ENCODE results near the gene MYMX. TPM values are rescaled to one million over a fixed set of nuclear protein-coding genes. Genes with fewer than 3 reads are reported as not detected.

Gene MYMX
- polyA plus RNA-seq, 1 donor from 2014 or later = not detected

DNA sequence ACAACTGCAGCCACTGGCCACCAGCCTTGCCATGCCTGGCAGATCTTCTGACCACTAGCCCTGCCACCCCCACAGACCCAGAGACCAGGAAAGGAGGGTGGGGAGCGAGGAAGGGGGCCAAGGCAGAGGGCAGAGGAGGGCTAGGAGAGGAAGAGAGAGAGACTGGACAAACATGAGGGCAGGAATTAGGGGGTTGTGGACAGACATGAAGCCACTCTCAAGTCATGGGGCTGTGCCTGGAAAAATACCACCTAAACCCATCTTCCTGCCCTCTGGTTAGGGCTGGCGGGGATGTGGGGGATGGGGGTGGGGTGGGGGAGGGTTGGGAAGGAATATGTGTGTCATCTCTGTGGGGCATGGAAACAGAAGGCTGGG, 5.2 kb downstream of the MYMX start:
- Histone ChIP-seq H3K4me3 (ENCODE audit: low read length) (no peak overlapping the region), H3K36me3 (ENCODE audit: insufficient read depth, low read length) (no peaks in the 10 kb centered on the region), H2AFZ (ENCODE audit: low read depth, low read length) (no peak overlapping the region), H3K9ac (ENCODE audit: low read length) (no peak overlapping the region), H3K4me2 (ENCODE audit: low read length) (no peak overlapping the region), H3F3A (ENCODE audit: insufficient read depth, low read length, poor library complexity, severe bottlenecking) (no peaks in the 10 kb centered on the region), H3K27ac (ENCODE audit: low read length) (no peak overlapping the region), H3K9me3 (ENCODE audit: low read length) (no peaks in the 10 kb centered on the region), H3K27me3 (ENCODE audit: insufficient read depth, low read depth, low read length) (peaks cover 4% of the 10 kb centered on the region), H3K9me2 (ENCODE audit: insufficient read depth, low read length) (no peaks in the 10 kb centered on the region), H4K20me1 (ENCODE audit: insufficient read depth) (no peaks in the 10 kb centered on the region), H3K79me2 (replicated peaks; ENCODE audit: insufficient read depth, low read length) (peaks cover 3% of the 10 kb centered on the region)
- TF ChIP-seq EZH2 (IDR thresholded peaks at IDR 0.05; ENCODE audit: borderline replicate concordance, insufficient read depth, low read length, poor library complexity, severe bottlenecking) (no peak), RAD21 (conservative IDR thresholded peaks at IDR 0.05) (no peak)

DNA sequence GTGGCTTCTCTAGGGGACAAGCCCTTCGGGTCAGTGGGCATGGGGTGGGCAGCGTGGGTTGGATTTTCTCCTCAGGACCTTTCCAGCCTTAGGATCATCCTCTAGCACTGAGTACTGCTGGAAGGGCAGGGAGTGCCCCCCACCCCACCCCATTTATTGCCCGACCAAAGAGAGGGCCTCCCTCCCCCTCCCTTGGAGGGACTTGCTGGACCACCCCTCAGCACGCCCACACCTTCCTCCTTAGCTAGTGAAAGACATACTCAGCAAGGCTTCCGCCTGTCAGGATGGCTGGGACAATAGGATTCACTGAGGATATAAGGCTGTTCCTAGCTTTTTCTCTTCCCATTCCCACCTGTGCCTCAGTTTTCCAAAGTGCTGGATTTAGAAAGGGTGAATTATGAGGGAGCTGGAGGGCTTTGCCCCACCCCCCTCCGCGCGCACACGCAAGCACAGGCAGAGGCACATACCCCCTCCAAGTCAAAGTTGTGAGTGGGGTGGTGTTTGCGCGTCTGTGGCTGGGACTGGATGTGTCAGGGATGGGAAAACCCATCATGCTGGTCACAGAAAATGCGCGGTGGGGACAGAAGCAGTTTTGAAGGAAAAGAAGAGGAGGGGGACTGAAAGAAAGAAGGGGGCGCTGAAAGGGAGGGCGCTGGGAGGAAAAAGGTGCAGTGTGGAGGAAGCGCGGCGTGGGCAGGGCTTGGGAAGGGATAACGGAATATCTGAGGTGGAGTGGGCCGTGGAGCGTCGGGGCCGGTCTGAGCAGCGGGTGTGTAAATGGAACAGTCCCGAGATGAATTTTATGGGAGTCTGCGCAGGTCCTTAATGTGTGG, 6.0 kb downstream of the MYMX start:
- peak overlapping the region; percentile 77 for H3K4me3 ChIP-seq (ENCODE audit: low read length)
- H3K9me2 ChIP-seq (ENCODE audit: insufficient read depth, low read length) = no peaks in the 10 kb centered on the region
- no peaks in the 10 kb centered on the region for H3F3A ChIP-seq (ENCODE audit: insufficient read depth, low read length, poor library complexity, severe bottlenecking)
- no peaks in the 10 kb centered on the region for H4K20me1 ChIP-seq (ENCODE audit: insufficient read depth)
- H2AFZ ChIP-seq (ENCODE audit: low read depth, low read length) = peak overlapping the region; percentile 54
- peak overlapping the region; percentile 50 for H3K9ac ChIP-seq (ENCODE audit: low read length)
- TF ChIP-seq POLR2AphosphoS5 (IDR thresholded peaks at IDR 0.05) (no peak), REST (IDR thresholded peaks at IDR 0.05; ENCODE audit: borderline replicate concordance) (peak; percentile 42)
- peak overlapping the region; percentile 39 for H3K4me2 ChIP-seq (ENCODE audit: low read length)
- H3K36me3 ChIP-seq (ENCODE audit: insufficient read depth, low read length) = no peaks in the 10 kb centered on the region
- peaks cover 4% of the 10 kb centered on the region for H3K27me3 ChIP-seq (ENCODE audit: insufficient read depth, low read depth, low read length)
- H3K9me3 ChIP-seq (ENCODE audit: low read length) = no peaks in the 10 kb centered on the region
- H3K79me2 ChIP-seq (replicated peaks; ENCODE audit: insufficient read depth, low read length) = peaks cover 3% of the 10 kb centered on the region
- peak overlapping the region; percentile 9 for H3K27ac ChIP-seq (ENCODE audit: low read length)

DNA sequence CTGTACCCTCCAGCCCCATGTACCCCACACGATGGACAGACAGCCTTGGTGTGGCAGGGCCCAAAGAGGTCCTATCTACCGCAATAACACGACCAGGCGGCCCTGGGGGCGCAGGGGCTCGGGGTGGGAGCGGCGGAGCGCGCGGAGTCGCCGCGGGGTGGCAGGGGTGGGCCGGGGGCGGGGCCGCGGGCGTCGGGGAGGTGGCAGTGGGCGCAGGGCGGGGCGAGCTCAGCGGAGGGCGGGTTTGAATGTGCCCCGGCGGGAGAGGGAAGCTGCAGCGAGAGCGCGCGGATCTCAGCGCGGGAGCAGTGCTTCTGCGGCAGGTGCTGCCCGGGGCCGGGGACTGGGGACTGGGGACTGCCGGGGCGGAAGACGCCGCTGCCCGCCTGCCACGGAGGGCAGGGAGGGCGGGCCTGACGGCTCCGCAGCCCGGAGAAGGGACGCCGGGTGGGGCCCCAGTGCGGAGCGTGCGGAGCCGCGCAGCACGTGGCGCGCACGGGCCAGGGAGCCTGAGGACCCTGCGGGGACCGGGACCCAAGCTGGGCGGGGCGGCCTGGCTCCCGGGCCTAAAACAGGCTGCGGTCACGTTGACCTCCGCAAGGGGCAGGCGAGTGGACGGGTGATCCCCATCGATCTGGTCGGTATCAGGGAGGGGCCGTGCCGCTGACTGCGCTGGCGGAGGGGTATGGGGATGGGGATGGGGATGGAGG, 6.7 kb downstream of the MYMX start, which contains the start of gene SLC29A1:
Gene SLC29A1, plus strand, starts transcription at position 277 of the 710 bp plus-strand sequence. CDS start 3,719 bp downstream, outside the sequence.
- H3K9ac ChIP-seq (ENCODE audit: low read length) = peak within 1 kb of the TSS; percentile 55
- H3K79me2 ChIP-seq (replicated peaks; ENCODE audit: insufficient read depth, low read length) = peaks cover 3% of the 10 kb centered on the region
- TF ChIP-seq MXI1 (conservative IDR thresholded peaks at IDR 0.05; ENCODE audit: poor library complexity, severe bottlenecking) (peak; percentile 96), POLR2AphosphoS5 (IDR thresholded peaks at IDR 0.05) (peak; percentile 57), EP300 (conservative IDR thresholded peaks at IDR 0.05; ENCODE audit: poor library complexity, severe bottlenecking) (no peak)
- no peaks in the 10 kb centered on the region for H3F3A ChIP-seq (ENCODE audit: insufficient read depth, low read length, poor library complexity, severe bottlenecking)
- peak within 1 kb of the TSS; percentile 77 for H3K4me3 ChIP-seq (ENCODE audit: low read length)
- no peaks in the 10 kb centered on the region for H4K20me1 ChIP-seq (ENCODE audit: insufficient read depth)
- peak within 1 kb of the TSS; percentile 80 for H3K4me2 ChIP-seq (ENCODE audit: low read length)
- H3K36me3 ChIP-seq (ENCODE audit: insufficient read depth, low read length) = no peaks in the 10 kb centered on the region
- peaks cover 4% of the 10 kb centered on the region for H3K27me3 ChIP-seq (ENCODE audit: insufficient read depth, low read depth, low read length)
- peak within 1 kb of the TSS; percentile 9 for H3K27ac ChIP-seq (ENCODE audit: low read length)
- peak within 1 kb of the TSS; percentile 54 for H2AFZ ChIP-seq (ENCODE audit: low read depth, low read length)
- H3K9me2 ChIP-seq (ENCODE audit: insufficient read depth, low read length) = no peaks in the 10 kb centered on the region
- no peaks in the 10 kb centered on the region for H3K9me3 ChIP-seq (ENCODE audit: low read length)

Data from neural cell (in vitro differentiated cells).